Prostate gland (tissue), 2 donors: ENCODE data around the gene PIK3CG.

Experiments
- CTCF ChIP-seq, 4 experiments: fragments of 200-600 bp in 2 of 4; fragments of 450-650 bp in 2 of 4; sonication (generic) in 2 of 4; IDR thresholded peaks; 1 replicate in 3 of 4; 2 replicates in 1 of 4; pipeline ENCODE4 v1.5.1; 2016 to 2019; ENCODE audit warnings: antibody characterized with exemption in 4 of 4, mild to moderate bottlenecking in 2 of 4, moderate library complexity in 2 of 4
- POLR2A ChIP-seq: fragments of 450-650 bp; IDR thresholded peaks from one replicate; pipeline ENCODE4 v1.6.1; 2016; ENCODE audit warnings: antibody characterized with exemption, mild to moderate bottlenecking
- POLR2AphosphoS5 ChIP-seq: sonication (generic); formaldehyde crosslinking; IDR thresholded peaks from one replicate; pipeline ENCODE4 v1.6.1; 2017; ENCODE audit warnings: antibody characterized with exemption

GRCh38 chr7:106883456-106884026 is 18.5 kb downstream of the PIK3CG start:
- TF ChIP-seq CTCF (IDR thresholded peaks at IDR 0.05) (no peak), POLR2A (no peak), POLR2AphosphoS5 (no peak)
